ENCODE measurements around the gene SAA1. TPM values are rescaled to one million over a fixed set of nuclear protein-coding genes. Genes with fewer than 3 reads are reported as not detected.
"Not testable (repeated sequence)": the region's sequence is repeated elsewhere in the genome, so short reads cannot be mapped to it uniquely, and the experiment has no call there.

The SAA1 gene
- total RNA-seq, 2 donors from 2014 or later = not detected

DNA sequence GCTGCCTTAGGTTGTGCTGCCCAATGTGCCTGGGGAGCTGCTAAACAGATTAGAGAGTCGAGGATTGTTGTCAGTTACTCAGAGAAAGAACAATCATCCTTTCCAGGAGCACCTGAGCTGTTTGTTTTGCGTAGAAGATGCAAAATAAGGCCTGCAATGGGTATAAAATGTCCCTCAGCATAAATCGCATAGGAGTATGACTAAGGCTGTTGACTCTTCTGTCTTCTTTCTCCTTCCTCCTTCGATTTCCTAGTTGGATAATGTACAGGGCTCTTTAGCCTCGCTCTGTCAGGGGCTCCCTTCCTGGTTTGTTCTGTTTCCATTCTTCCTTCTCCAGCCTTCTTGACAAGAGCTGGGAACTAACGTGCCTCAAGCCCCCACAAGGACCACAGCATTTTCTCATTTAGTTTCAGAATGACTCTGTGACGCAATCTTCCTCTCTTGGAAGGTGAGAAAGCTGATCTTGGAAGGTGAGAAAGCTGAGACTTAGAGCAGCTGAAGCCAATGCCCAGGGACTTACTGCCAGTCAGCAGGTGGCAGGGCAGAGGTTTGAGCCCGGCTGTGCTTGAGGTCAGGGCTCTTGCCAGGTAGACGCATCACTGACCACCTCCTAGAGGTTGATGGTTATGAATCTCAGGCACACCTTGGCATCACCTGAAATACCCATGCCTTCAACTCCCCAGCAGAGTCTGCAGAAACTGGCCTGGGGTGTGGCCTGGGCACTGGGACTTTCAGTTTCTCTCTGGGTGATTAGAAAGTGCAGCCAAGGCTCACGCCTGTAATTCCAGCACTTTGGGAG is 1.5 kb downstream of the SAA1 start:
- H3K36me3 Mint-ChIP-seq, H3K27me3 Mint-ChIP-seq: not testable (repeated sequence)
- peak overlapping the region; percentile 70 for H3K4me3 Mint-ChIP-seq

DNA sequence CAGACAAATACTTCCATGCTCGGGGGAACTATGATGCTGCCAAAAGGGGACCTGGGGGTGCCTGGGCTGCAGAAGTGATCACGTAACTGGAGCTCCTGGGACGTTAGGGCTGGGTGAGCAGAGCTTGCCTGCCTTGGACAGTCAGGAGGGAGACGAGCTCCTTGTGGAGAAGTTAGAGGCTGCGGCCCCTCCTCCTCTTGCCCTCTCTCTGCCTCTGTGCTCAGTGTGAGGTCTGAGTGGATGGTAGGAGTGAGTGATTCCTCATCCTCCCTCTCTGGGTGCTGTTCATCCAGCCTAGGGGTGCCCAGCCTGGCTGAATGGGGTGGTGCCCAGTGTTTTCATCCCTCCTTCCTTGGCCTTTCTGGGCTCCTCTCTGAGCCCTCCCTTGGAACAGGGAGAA is 3.2 kb downstream of the SAA1 start:
- H3K27ac Mint-ChIP-seq; ATAC-seq; DNase-seq (ENCODE audit: low spot score); H3K4me3 Mint-ChIP-seq; H3K36me3 Mint-ChIP-seq; H3K4me1 Mint-ChIP-seq (ENCODE audit: low read depth in 2 of 2); H3K9me3 Mint-ChIP-seq; H3K27me3 Mint-ChIP-seq: not testable (repeated sequence)

More for the DNA sequence above, 1.5 kb downstream of the SAA1 start:
- not testable (repeated sequence) for DNase-seq (ENCODE audit: low spot score); H3K4me1 Mint-ChIP-seq (ENCODE audit: low read depth in 2 of 2); H3K9me3 Mint-ChIP-seq
- H3K27ac Mint-ChIP-seq = peak overlapping the region in 1 of 2 donors; percentile 25
- peak; percentile 63 to 74 for ATAC-seq

DNA sequence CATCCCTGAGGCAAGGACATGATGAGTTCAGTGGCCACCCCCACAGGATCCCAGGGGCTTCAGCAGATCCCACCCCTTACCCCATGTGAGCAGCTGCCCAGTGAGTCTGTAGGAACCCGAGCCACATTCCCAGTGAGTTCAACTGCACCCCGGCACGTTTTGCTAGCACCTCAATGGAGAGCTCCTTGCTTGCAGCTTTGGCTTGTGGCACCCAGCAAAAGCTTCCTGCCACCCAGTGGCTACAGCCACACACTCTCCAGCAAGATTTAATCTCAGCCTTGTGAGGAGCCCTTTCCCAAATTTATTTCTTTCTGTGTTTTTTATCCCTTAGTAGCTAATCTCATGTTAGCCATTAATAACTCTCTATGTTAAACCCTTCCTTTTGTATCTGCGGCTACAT is 4.0 kb downstream of the SAA1 start:
- no peak overlapping the region for H3K27ac Mint-ChIP-seq

DNA sequence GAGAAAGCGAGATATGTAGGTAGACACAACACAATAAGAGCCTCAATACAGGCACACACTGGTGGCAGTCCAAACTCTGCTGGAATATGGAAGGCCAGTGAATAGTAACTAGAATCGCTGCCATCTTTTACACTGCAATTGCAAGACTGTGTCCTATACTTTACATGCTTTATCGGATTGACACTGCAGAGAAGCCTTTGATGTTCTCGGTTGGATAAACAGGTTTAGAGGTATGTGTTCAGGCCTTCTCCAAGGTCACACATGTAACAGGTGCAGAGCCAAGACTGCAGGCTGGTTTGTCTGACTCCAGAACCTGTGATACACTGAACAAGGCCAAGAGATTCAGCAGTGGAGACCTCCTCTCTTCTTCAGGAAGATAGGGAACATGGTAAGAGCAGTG is 5.1 kb downstream of the SAA1 start:
- H3K4me1 Mint-ChIP-seq (ENCODE audit: low read depth in 2 of 2) = peaks cover 0 to 6% of the 10 kb centered on the region in 2 donors

More for the DNA sequence above, 4.0 kb downstream of the SAA1 start:
- no peaks in the 10 kb centered on the region for H3K9me3 Mint-ChIP-seq
- ATAC-seq (no peak), DNase-seq (ENCODE audit: low spot score) (no peak)
- H3K4me1 Mint-ChIP-seq (ENCODE audit: low read depth in 2 of 2) = peaks cover 3 to 6% of the 10 kb centered on the region in 2 donors
- no peaks in the 10 kb centered on the region for H3K27me3 Mint-ChIP-seq
- no peaks in the 10 kb centered on the region for H3K36me3 Mint-ChIP-seq
- no peak overlapping the region for H3K4me3 Mint-ChIP-seq

DNA sequence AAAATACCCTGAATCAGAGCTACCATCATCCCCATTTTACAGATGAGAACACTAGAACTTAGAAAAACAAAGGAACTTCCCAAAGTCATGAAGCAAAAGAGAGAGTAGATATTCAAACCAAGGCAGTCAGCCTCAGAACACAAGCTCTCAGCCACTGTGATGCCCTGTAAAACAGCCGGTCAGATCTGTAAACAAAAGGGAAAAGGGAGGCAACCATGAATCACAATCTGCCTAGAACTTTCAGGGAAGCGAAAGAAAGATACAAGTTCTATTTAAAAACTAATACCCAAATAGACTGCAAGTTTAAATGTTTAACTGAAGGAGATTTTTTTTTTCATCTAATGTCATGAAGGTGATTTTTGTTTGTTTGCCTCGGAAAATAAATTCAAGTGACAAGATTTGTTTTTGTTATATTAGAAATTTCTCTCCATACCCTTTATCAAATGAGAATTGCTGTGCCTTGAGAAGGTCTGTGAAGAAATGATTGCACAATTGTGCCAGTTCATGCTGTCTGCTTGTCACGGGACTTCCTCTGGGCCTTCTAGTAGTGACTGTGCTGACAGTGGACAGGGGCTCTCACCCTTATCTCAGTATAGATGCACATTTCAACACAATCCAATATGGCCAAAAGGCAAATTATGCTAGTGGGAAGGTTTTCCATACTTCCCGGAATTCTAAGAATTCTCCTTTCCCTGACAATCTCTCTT is 11.7 kb downstream of the SAA1 start:
- DNase-seq (ENCODE audit: low spot score) (no peak), ATAC-seq (no peak)
- Mint-ChIP-seq H3K27ac (no peak overlapping the region), H3K4me1 (ENCODE audit: low read depth in 2 of 2) (peaks cover 4 to 14% of the 10 kb centered on the region in 2 donors), H3K4me3 (no peak overlapping the region), H3K27me3 (no peaks in the 10 kb centered on the region), H3K9me3 (no peaks in the 10 kb centered on the region), H3K36me3 (peaks cover 7% of the 10 kb centered on the region)

More for the DNA sequence above, 5.1 kb downstream of the SAA1 start:
- no peak overlapping the region for H3K27ac Mint-ChIP-seq
- DNase-seq (ENCODE audit: low spot score) (no peak), ATAC-seq (no peak)
- H3K27me3 Mint-ChIP-seq = no peaks in the 10 kb centered on the region
- H3K36me3 Mint-ChIP-seq = no peaks in the 10 kb centered on the region
- H3K9me3 Mint-ChIP-seq = no peaks in the 10 kb centered on the region
- H3K4me3 Mint-ChIP-seq = no peak overlapping the region

DNA sequence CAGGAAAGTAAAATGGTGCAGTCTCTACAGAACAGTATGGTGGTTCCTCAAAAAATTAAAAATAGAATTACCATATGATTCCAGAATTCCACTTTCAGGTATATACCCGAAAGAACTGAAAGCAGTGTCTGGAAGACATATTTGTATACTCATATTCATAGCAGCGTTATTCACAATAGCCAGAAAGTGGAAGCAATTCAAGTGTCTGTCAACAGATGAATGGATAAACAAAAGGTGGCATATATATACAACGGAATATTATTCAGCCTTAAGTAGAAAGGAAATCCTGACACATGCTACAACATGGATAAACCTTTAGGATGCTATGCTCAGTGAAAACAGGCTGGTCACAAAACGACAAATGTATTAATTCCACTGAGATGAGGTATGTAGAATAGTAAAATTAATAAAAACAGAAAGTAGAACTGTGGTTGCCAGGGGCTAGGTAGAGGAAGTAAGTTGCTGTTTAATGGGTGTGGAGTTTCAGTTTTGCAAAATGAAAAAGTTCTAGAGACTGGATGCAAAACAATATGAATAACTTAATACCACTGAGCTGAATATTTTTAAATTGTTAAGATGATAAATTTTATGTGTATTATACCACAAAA is 14.5 kb downstream of the SAA1 start:
- Mint-ChIP-seq H3K9me3 (no peaks in the 10 kb centered on the region), H3K4me3 (peak overlapping the region; percentile 11), H3K27ac (peak overlapping the region in 1 of 2 donors; percentile 82), H3K27me3 (no peaks in the 10 kb centered on the region), H3K4me1 (ENCODE audit: low read depth in 2 of 2) (peaks cover 4 to 14% of the 10 kb centered on the region in 2 donors), H3K36me3 (peaks cover 16% of the 10 kb centered on the region)
- DNase-seq (ENCODE audit: low spot score) (no peak), ATAC-seq (peak in 1 of 2 donors; percentile 51)

DNA sequence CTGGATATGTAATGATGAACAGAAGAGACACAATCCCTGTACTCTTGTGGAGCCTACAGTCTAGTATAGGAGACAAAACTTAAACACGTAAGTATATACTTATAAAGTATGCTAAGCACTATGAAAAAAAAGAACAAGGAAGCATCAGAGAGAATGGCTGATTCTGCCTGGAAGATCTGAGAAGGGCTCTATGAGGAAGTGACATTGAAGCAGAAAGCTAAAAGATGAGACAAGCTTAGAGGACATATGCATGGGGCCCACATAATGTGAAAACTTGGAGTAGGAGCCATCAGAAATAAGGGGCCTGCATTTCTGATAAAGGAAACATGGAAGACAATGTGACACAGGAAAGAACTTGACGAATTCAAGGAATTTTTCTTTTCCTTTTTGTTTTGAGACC is 16.6 kb downstream of the SAA1 start:
- DNase-seq (ENCODE audit: low spot score) = no peak
- H3K27me3 Mint-ChIP-seq = no peaks in the 10 kb centered on the region
- peaks cover 33% of the 10 kb centered on the region for H3K36me3 Mint-ChIP-seq
- H3K9me3 Mint-ChIP-seq = no peaks in the 10 kb centered on the region
- no peak for ATAC-seq
- no peak overlapping the region for H3K27ac Mint-ChIP-seq
- peaks cover 4 to 14% of the 10 kb centered on the region in 2 donors for H3K4me1 Mint-ChIP-seq (ENCODE audit: low read depth in 2 of 2)
- H3K4me3 Mint-ChIP-seq = no peak overlapping the region

DNA sequence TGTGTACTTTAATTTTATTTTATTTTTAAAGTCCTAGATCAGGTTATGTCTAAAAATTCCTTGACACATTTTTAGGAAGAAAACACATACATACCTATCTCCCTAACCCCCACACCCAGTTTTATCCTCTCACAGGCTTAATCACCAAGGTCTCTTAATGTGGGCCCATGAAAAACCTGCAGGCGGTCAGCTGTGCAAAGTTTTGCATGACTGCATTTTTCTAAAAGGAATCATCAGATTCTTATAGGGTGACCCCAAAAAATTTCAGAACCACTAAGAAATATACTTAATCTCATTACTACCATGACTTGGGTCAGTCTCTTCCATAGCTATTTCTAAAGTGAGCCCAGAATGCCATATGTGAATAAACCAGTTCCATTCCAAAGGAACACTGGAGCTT is 19.8 kb downstream of the SAA1 start:
- H3K4me1 Mint-ChIP-seq (ENCODE audit: low read depth in 2 of 2) = peaks cover 4 to 5% of the 10 kb centered on the region in 2 donors
- H3K27me3 Mint-ChIP-seq = no peaks in the 10 kb centered on the region
- H3K36me3 Mint-ChIP-seq = peaks cover 30% of the 10 kb centered on the region
- ATAC-seq (no peak), DNase-seq (ENCODE audit: low spot score) (no peak)
- H3K9me3 Mint-ChIP-seq = no peaks in the 10 kb centered on the region
- H3K27ac Mint-ChIP-seq = no peak overlapping the region
- H3K4me3 Mint-ChIP-seq = no peak overlapping the region

DNA sequence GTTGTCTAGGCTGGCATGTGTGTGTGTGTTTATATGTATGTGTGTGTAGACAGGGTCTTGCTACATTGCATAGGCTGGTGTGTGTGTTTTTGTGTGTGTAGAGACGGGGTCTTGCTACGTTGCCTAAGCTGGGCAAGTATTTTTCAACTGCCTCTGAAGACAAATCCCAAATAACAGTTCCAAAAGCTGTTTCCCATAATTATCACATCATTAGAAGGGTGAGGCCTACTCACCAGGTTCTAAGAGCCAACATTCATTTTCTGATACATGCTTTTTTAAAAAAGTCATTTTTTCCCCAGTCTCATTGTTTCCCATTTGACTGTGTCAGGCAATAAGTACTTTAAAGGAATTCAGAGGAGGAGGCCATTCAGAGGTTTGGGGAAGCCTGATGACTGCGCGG is 22.8 kb downstream of the SAA1 start:
- Mint-ChIP-seq H3K4me1 (ENCODE audit: low read depth in 2 of 2) (no peaks in the 10 kb centered on the region), H3K36me3 (peaks cover 32% of the 10 kb centered on the region), H3K27me3 (no peaks in the 10 kb centered on the region), H3K4me3 (no peak overlapping the region), H3K9me3 (no peaks in the 10 kb centered on the region), H3K27ac (no peak overlapping the region)
- DNase-seq (ENCODE audit: low spot score) (no peak), ATAC-seq (no peak)

DNA sequence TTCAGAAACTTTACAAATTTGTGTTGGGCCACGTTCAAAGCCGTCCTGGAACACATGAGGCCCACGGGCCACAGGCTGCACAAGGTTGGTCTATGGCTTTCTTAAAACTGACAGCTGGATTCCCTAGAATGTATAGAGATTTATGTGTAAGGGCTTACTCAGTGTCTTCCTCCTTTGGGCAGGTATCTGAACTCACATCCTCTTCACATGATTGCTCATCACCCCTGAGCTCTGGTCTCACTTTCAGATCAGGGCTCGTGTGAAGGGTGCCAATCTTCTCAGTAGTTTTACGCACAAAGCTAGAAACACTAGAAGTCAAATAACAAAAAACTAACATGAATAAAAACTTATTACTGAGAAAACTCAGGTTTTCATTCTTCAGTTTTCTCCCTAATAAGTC is 28.8 kb downstream of the SAA1 start:
- Mint-ChIP-seq H3K36me3 (peaks cover 38% of the 10 kb centered on the region), H3K4me1 (ENCODE audit: low read depth in 2 of 2) (no peaks in the 10 kb centered on the region), H3K9me3 (no peaks in the 10 kb centered on the region), H3K4me3 (no peak overlapping the region), H3K27me3 (no peaks in the 10 kb centered on the region), H3K27ac (no peak overlapping the region)
- ATAC-seq (no peak), DNase-seq (ENCODE audit: low spot score) (no peak)

DNA sequence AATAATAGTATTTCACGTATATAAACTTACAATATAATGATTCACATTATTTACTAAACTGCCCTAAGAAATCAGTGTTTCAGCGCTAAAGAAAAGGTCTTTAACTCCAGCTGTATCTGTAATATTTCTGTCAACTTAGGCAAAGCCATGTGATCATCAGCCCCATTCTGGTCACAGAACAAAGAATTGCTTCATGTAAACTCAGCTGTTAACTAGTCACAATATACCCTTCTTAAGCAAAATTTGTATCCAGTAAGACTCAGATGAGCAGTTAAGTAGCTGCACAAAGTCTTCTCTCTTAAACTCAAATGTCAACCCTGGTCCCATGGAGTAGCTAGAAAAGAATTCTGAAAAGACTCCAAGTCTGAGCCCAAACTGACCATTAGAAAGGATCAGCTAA is 29.3 kb downstream of the SAA1 start:
- ATAC-seq (no peak), DNase-seq (ENCODE audit: low spot score) (no peak)
- Mint-ChIP-seq H3K27me3 (no peaks in the 10 kb centered on the region), H3K4me1 (ENCODE audit: low read depth in 2 of 2) (no peaks in the 10 kb centered on the region), H3K27ac (no peak overlapping the region), H3K9me3 (no peaks in the 10 kb centered on the region), H3K4me3 (no peak overlapping the region), H3K36me3 (peaks cover 38% of the 10 kb centered on the region)

DNA sequence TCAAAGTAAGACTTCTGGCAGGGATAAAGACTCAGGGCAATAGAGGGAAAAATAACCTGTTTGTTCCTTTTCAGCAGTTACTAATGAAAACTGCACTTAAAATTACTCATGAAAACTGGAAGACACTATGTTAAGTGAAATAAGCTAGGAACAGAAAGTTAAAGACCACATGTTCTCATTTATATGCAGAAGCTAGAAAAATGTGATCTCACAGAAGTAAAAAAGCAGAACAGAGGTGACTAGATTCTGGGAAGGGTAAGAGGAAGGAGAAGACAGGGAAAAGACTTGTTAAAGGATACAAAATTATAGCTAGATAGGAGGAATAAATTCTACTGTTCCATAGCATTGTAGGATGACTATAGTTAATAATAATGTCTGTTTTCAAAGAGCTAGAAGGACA is 33.7 kb downstream of the SAA1 start:
- Mint-ChIP-seq H3K27ac (no peak overlapping the region), H3K4me1 (ENCODE audit: low read depth in 2 of 2) (no peaks in the 10 kb centered on the region), H3K36me3 (peaks cover 25% of the 10 kb centered on the region), H3K4me3 (no peak overlapping the region), H3K9me3 (no peaks in the 10 kb centered on the region), H3K27me3 (no peaks in the 10 kb centered on the region)
- DNase-seq (ENCODE audit: low spot score) (no peak), ATAC-seq (no peak)

DNA sequence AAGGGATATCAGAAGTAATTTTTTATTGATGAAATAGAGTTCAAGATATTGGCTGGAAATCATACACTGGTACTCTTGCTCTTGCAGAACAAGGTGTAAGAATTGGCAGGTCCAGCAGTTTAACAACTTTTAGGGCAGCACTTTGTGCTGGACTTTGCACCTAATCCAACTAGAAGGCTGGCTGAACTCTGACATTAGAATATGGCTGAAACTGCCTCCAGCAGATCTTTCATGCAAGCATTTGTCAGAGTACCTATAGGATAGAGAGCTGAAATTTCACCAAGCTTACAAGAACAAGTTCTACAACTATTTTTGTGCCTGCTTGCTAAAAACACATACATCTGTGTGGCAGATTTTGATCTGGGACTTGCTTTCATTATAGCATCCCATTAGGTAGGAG is 38.7 kb downstream of the SAA1 start:
- H3K4me3 Mint-ChIP-seq = no peak overlapping the region
- no peaks in the 10 kb centered on the region for H3K9me3 Mint-ChIP-seq
- DNase-seq (ENCODE audit: low spot score) (no peak), ATAC-seq (no peak)
- H3K27me3 Mint-ChIP-seq = no peaks in the 10 kb centered on the region
- no peak overlapping the region for H3K27ac Mint-ChIP-seq
- H3K4me1 Mint-ChIP-seq (ENCODE audit: low read depth in 2 of 2) = no peaks in the 10 kb centered on the region
- peaks cover 11% of the 10 kb centered on the region for H3K36me3 Mint-ChIP-seq
